Epidermal melanocyte (primary cell): ENCODE results near the gene ELL2.

Experiments used
- DNase-seq: peaks from one replicate; pipeline ENCODE4 v3.0.0; 2011; ENCODE audit warnings: low spot score; ENCODE audit not compliant: insufficient read length

Gene ELL2

GRCh38 chr5:95961617-95962474 lies at the start of gene ELL2:
ELL2 (minus strand) TSS chr5:95961851; CDS start chr5:95961721, 130 bp downstream.
- DNase-seq = peak; percentile 79

DNA sequence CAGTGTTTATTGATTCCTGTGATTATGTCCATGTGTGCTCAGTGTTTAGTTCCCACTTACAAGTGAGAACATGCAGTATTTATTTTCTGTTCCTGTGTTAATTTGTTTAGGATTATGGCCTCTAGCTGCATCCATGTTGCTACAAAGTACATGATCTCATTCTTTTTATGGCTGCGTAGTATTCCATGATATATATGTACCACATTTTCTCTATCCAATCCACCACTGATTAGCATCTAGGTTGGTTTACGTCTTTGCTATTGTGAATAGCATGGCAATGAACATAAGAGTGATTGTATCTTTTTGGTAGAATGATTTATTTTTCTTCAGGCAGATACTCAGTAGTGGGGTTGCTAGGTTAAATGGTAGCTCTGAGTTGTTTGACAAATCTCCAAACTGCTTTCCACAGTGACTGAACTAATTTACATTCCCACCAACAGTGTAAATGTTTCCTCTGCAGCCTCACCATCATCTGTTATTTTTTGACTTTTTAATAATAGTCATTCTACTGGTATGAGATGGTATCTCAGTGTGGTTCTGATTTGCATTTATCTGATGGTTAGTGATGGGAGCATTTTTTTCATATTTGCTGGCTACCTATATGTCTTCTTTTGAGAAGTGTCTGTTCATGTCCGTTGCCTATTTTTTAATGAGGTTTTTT lies 47.5 kb upstream of the ELL2 start:
- DNase-seq = no peak

DNA sequence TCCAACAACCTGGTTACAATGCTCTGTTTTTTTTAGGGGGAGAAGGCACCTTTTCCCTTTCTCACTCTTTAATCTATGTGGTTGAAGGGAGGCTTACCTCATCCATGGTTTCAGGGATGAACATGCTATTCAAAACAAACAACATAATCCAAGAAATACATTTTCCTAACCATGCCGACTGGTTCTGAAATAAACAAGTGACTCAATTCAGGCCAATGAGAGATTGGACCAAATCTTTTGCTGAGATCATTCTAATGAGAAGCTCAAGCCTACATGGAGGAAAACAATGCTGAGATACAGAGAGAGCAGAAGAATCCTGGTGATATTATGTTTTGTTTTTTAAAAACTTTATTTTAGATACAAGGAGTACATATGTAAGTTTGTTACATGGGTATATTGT lies 46.8 kb upstream of the ELL2 start:
- no peak for DNase-seq

DNA sequence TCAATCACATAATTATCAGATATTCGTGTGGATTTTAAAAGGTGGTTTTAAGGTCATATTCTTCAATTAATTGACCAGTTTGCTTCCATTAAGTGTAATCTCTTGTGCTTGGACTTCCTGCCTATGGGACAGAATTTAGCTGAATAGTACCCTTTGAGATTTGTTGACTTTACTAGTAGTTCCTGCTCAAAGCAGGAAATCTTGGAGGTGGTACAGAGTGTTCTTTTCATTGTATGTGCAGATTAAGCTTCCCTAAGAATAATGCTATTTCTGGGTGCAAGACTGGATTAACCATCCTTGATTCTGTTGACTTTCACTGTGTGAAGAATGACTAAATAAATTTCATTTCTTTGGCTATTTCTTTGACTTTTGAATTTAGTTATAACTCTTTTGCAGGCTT lies 45.4 kb upstream of the ELL2 start:
- no peak for DNase-seq

DNA sequence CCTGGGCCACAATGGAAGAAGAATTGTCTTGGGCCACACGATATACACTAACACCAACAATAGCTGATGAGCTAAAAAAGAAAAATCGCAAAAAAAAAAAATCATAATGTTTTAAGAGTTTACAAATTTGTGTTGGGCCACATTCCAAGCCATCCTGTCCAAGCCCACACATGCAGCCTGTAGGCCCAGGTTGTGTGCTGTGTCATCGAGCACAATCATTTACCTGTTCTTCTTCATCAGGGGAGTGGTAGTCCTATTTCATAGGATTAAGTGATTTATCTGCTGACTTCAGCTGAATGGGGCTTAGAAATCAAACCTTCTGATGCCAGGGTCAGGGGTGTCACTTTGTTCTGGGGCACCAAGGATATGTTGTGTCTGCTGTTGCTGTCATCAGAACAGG lies 44.6 kb upstream of the ELL2 start:
- DNase-seq = no peak

GRCh38 chr5:96004754-96005153 lies 43.1 kb upstream of the ELL2 start:
- no peak for DNase-seq

- no peak for DNase-seq
These were observed 42.4 kb upstream of the ELL2 start for GRCh38 chr5:96004087-96004486.

DNA sequence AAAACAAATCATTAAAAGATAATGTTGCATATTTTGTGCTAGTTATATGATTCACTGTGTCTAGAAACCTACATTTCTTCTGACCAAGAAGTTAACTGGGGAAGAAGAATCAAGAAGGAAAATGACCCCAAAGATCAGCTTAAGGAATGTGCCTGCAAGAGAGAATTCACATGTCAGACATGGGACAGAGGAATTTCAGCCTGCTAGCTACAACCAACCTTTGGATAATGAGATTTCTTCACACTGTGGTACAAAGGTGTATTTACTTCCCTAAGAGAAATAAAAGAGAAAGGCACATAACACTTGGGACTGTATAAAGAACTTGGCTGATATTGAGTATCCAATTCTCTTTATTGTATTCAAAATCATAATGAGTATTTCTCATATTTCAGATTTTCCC lies 39.6 kb upstream of the ELL2 start:
- no peak for DNase-seq

DNA sequence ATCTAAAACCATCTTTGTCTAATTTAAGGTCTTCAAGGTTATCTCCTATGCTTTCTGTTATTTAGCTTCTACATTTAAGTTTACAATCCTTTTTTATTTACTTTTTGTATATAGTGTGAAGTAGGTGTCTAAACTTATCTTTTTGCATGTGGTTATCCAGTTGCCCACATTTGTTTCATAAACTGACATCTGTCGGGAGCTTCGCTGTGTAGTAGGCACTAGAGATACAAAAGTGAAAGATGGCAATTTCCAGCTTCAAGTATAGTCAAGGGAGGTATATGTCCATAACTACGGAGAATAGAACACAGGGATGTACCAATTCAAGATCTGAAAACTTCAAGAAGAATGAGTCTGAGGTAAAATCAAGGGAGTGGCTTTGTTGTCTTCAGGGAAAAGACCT lies 38.7 kb upstream of the ELL2 start:
- no peak for DNase-seq

DNA sequence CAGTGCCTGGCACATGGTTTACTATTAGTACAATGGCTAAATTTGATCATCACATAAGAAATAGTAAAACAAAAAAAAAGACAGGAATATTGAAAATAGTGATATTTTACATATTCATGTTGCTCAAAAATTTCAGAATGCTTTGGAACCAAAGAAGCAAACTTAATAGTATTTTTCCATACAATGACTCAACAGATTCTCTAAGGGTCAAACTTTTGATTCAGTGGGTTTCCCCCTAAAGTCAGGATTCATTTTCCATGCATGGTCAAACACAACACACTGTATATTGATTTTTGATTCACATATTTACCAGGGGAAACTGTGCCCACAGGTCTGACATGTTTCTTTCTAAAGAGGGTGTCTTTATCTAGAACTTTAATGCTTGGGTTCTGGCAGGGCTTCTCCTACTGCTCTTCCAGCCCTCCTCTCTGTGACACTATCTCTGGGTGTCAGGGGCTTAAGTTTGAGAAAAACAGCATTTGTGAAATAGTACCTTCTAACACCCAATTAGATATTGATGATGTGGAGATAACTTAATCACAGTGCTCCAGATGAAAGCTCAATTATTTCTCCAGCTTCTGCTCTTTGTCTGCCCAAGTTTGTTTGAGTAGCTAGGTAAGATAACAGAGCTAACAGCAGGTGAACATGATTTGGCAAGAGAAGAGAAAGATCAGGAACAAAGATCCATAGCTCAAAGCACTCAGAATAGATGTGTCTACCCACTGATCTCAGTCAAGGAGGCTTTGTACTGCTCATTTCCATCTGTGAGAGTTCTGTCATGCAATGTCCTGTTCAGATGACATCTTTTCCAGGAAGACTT lies 35.5 kb upstream of the ELL2 start:
- DNase-seq = no peak

DNA sequence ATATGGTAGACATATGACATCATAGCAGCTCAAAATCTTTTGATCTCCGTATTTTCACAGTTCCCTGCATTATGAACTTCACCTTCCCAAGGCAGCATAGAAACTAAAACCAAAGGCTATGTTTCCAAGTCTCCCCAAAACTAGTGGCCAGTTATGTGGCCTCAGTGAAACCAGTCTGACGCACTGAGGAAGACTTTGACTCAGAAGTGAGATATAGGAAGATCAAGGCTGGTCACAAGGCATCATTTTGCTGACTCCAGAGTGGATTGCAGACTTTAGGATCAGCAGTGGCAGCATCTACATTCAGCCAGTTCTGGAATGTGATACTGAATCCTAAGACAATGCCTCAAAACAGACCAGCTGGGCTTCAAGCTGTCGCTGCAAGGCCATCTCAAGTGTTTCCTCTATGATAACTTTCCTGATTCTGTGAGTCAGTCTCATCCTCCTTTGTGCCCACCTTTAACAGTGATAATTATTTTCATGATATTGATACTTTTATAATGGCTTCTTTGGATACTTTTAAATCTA lies 34.4 kb upstream of the ELL2 start:
- DNase-seq = no peak

DNA sequence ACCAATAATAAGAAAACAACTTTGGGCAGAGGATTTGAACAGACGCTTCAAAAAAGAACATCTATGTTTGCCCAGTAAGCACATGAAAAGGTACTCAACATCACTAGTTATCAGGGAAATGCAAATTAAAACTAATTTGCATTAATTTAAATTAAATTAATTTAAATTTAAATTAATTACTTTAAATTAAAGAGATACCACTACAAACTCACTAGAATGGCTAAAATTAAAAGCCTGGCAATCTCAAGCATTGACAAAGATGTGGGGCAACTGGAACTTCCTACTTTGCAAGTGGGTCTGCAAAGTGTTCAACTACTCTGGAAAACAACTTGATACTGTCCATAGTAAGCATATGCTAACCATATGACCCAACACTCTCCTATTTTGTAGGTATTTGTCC lies 32.1 kb upstream of the ELL2 start:
- DNase-seq = no peak

DNA sequence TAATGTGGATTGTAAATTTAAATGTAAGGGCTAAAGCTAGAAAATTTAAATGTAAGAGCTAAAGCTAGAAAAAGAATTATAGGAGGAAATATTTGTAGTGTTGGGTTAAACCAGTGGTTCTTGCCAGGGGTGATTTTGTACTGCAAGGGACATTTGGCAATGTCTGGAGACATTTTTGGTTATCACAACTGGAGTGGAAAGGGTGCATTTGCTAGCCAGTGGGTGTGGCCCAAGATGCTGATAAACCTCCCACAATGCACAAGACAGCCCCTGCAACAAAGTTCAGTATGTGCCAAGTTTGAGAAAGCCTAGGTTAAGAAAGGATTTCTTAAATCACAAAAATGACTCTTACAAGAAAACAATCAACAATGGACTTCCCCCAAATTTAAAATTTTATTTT lies 31.6 kb upstream of the ELL2 start:
- DNase-seq = no peak

DNA sequence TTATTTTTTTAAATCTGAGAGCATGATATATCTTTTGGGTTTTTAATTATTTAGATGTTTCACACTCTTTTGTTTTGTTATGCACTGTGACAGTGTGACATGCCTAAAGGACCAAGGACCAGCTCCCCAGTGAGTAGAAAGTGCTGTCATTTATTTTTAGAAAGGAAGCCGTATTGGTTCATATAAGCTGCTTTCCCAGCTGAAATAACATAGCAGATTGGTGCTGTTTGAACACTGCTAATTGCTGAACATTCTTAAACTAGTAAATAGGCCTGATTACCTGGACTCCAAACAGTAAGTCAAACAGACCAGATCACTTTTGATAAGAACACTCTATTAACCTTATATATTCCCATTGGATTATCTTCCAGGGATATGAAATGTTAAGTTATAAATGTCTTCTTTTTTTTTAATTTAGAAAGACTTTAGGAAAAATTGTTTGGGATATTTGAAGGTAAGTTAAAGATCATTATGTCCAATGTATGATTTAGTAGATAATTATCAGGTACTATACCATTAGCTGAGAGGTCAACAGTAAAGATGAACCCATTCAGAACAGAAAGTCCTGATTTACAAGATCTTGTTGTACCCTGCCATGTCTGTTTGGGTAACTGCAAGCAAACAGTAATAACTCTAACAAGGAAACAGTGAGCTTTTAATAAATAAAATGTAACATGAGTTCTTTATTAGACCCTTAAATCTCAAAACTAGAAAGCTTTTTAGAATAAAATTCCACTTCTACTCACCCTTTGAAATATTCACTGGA lies 27.8 kb upstream of the ELL2 start:
- DNase-seq = no peak

DNA sequence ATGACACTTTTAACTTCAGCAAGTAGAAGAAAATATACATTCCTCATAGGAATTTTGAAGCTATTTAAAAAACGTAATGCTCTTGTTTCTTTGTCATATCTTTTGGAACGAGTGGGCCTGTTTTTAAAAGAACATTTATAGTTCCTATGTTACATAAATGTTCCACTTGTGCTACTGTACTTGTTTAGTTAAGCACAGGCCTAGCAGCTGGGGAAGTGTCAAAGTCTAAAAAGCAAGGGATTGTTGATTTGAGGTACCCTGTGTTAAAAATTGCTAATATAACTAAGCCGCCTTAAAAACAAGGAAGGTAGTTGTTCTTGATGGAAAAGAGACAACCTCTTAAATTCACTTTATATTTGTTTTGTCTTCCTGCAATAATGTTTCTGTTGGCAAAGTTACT lies 27.2 kb upstream of the ELL2 start:
- DNase-seq = no peak

GRCh38 chr5:95988094-95988493 lies 26.4 kb upstream of the ELL2 start:
- DNase-seq = no peak

GRCh38 chr5:95986937-95987520 lies 25.4 kb upstream of the ELL2 start:
- no peak for DNase-seq

GRCh38 chr5:95986001-95986400 lies 24.4 kb upstream of the ELL2 start:
- DNase-seq = no peak

GRCh38 chr5:95985249-95985648 lies 23.6 kb upstream of the ELL2 start:
- no peak for DNase-seq

DNA sequence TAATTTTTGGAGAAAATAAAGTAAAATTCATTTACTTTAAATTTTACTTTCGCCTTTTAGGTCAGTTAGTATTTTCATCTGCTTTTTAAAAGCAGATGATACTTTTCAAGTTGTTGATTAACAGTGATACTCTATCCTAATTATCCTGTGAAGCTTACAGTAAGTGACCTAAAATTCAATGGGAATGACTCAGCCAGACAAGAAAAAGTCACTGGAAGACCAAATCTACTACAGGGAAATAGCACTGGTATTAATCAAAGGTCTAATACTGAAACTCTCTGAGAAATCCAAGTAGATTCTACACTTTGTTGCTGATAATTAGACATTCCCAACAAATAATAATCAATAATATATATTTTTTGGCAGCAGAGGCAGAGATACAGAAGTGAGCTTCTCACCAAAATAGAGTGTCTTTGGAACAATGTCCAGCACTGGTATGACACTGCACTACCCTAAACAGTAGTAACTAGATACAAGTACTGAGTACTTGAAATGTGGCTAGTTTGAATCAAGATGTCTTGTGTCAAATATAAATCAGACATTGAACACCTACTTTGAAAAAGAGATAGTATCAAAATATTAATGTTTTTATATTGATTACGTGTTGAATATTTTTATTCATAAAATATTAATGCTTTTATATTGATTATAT lies 22.8 kb upstream of the ELL2 start:
- DNase-seq = no peak
